GM19240 (cell line): ENCODE data around the gene ARMC9.

Source experiments
- DNase-seq: peaks from one replicate; pipeline ENCODE4 v3.0.0; 2011; ENCODE audit warnings: low spot score; ENCODE audit not compliant: insufficient read length

ARMC9 gene

GRCh38 chr2:231308631-231309428, 110.4 kb downstream of the ARMC9 start:
- DNase-seq, result no peak

- no peak for DNase-seq
These were observed 113.6 kb downstream of the ARMC9 start for GRCh38 chr2:231312066-231312465.

DNA sequence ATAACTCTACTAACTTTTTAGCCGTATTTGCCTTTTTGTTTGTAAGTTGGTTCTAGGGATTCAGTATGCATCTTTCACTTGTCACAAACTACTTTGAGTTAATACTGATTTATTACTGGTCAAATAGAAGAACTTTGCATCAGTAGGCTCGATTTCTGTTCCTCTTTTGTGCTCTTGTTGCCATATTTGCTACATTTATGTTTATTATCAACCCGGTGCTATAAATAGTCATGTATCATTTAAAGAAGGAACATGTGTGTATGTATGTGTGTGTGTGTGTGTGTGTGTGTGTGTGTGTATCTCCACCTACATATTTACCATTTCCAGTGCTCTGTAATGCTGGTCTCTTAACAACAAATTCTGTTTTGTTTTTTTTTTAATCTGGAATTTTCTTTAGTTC, 117.5 kb downstream of the ARMC9 start:
- no peak for DNase-seq

DNA sequence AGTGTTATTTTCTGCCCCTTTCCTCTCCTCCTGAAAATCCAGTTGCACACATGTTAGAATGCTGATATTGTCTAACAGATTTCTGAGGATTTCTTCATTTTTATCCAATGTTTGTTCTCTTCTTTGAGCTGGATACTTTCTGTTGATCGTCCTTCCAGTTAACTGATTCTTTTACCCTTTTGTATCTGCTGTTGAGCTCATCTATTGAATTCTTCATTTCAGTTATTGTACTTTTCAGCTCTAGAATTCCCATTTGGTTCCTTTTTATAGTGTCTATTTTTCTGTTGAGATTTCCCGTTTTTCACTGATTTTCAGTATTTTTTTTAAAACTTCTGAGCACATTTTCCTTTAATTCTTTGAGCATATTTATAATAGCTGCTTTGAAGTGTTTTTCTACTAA, 119.1 kb downstream of the ARMC9 start:
- DNase-seq, result no peak

GRCh38 chr2:231318436-231318835, 120.0 kb downstream of the ARMC9 start:
- no peak for DNase-seq

- DNase-seq, result no peak
These were observed 120.5 kb downstream of the ARMC9 start for GRCh38 chr2:231318954-231319353.

GRCh38 chr2:231319867-231320266, 121.4 kb downstream of the ARMC9 start:
- DNase-seq, result no peak

DNA sequence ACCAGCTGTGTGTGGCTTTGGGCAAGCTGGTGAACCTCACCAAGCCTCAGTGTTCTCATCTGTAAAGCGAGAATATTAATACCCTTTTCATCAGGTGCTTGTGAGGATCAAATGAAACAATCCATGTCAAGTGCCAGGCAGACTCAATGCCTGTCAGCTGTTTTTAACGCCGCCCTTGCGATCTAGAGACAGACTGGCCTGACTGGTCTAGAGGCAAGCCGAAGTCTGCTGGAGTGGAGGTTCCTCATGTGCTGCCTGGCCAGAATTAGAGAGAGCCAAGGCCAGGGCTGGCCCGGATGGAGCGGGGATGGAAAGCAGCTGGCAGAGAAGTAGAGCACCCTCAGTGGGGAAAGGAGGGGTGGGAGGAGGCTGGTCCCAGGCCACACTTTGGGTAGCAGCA, 122.6 kb downstream of the ARMC9 start:
- DNase-seq, result no peak

DNA sequence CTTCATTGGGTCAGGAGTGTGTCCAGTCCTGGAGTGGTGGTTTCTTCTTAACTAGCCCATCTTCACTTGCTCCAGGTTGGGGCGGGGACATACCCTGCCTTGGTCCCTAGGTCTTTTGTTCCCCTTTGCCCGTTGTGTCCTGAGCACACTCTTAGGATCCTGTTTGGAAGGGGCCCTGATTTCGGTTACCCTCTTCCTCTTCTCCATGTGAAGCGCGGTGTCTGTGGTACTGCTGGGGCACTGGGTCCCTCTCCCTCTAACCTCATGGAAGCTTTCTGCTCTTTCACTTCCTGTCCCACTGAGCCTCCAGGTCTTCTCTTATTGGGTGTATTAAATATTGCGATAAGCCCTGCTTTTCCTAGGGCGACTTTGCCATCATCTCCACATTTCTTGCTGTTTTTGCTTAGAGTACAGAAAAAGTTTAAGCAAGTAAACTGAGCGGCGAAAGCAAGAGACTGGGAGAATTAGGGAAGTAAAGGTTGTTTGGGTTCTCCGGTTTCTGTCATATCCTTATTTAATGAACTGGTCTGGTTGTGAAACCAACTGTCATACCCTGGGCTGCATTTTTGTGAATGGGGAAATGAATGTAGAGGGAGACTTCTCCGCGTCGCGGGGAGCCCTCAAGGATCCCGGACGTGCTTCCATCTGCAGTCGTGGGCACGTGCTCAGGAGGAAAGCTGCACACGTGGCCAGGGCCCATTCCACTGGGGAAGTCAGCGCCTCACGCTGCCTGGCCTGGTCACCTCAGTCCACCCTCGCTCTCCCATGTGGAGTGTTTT, 123.3 kb downstream of the ARMC9 start:
- no peak for DNase-seq

GRCh38 chr2:231323316-231323715, 124.9 kb downstream of the ARMC9 start:
- no peak for DNase-seq

DNA sequence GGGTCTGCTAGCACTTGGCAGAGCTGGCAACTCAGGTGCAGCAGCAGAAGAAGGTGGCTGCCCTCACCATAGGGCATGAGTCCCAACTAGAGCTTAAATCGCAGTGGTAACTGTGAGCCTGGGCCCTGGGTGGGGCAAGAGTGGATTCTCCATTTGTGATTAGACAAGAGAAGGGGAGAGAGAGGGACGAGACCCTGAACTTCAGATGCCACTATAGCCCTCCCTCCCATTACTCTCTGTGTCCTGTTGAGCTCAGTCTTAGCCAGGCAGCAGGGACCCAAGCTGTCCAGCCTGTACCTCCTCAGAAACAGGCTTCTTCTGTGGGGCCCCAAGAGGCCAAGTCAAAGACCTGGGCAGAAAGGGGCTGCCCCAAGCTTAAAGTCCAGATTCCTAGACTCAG, 127.4 kb downstream of the ARMC9 start:
- no peak for DNase-seq

GRCh38 chr2:231326404-231326803, 128.0 kb downstream of the ARMC9 start:
- no peak for DNase-seq

- no peak for DNase-seq
These were observed 131.9 kb downstream of the ARMC9 start for GRCh38 chr2:231330311-231330710.

GRCh38 chr2:231331533-231331932, 133.1 kb downstream of the ARMC9 start:
- DNase-seq, result no peak

DNA sequence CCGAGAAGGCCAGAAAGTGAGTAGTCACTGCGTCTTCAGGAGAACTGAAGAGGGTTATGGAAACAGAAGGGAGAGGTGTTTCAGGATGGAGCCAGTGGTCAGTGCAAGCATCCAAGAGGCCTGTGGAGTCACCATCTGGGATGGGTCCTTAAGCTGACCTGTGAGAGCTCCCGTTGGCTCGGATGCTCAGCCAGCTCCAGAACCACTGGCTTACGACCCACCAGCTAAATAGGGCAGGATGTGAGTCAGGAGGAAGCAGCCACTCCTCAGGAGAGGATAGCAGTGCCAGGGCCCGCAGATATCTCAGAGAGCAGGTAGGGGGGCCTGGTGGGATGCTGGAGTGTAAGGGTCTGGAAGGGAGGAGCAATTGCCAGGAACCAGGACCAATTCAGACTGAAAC, 134.0 kb downstream of the ARMC9 start:
- DNase-seq, result no peak

DNA sequence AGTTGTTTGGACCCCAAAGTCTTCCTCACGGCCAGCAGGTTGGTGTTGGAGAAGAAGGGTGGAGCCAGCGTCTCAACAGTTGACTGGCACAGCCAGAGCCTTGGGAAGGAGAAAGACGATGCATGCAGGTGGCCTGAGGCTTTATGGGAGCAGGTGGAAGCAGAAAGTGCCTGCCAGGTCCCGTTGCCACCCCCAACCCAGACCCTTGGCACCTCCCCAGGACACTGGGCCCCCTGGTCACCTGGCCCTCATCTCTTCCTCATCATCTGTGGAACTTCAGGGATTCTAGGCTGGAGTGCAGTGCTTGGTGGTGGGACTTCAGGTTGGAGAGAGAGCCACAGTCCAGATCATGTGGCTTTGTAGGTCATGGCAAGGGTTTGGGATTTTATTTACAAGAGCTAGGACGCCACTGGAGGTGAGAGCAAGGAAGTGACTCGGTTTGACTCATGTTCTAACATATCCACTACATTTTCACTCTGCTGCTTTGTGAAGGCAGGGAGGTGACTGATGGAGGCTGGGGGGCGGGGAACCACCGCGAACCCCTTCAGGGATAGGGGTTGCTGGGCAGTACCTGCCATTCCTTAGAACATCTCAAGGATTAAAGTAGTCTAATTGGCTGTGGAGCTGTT, 134.6 kb downstream of the ARMC9 start:
- DNase-seq, result no peak

- no peak for DNase-seq
These were observed 135.9 kb downstream of the ARMC9 start for GRCh38 chr2:231334179-231334930.

DNA sequence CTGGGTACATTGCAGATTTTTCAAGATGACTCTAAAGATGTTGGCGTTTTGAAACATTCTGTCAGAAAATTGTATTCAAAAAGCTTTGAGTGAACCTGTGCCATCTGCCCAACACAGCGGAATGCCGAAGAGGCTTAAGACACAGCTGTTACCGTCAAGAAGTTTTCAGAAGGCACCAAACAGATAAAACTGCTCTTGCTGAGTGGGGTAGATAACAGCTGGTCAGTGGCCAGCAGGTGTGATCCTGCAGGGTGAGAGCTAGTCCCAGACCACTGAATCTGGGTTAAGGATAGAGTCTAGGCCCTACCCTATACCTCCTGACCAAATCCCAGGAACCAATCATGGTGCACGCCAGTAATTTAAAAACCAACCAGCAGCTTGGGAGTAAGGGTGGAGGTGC, 136.6 kb downstream of the ARMC9 start:
- no peak for DNase-seq

DNA sequence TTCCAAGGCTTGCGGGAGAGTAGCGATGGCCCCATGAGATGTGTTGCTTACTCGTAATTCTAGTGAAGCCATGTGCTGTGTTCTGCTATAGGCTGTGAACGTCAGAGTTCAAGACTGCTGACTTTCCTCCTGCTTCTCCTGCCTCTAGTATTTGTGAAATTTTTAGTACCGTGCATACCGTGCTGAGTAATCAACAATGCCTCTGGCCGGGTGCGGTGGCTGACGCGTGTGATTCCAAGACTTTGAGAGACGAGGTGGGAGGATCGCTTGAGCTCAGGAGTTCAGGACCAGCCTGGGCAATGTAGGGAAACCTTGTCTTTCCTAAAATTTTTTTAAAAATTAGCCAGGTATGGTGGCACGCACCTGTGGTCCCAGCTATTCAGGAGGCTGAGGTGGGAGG, 137.2 kb downstream of the ARMC9 start:
- DNase-seq, result no peak

- DNase-seq, result no peak
These were observed 137.8 kb downstream of the ARMC9 start for GRCh38 chr2:231336236-231336635.

GRCh38 chr2:231336700-231337099, 138.3 kb downstream of the ARMC9 start:
- DNase-seq, result no peak
